Transverse colon (tissue), 4 donors: ENCODE measurements around the gene NDUFS6. TPM values are rescaled to one million over a fixed set of nuclear protein-coding genes. Genes with fewer than 3 reads are reported as not detected.

Experiments
- DNase-seq: peaks from one replicate; pipeline ENCODE4 v3.0.0-alpha.2; 2019
- H3K27ac ChIP-seq, 4 donors: fragments of 200-600 bp; sonication (generic); 2 replicates each; pipeline ENCODE4 v1.5.1; 2016 to 2018; ENCODE audit warnings: inconsistent platforms in 4 of 4
- H3K27me3 ChIP-seq: fragments of 200-600 bp; sonication (generic); 2 replicates; pipeline ENCODE4 v1.5.1; 2017; ENCODE audit warnings: inconsistent platforms
- H3K36me3 ChIP-seq, 4 donors: fragments of 200-600 bp; sonication (generic); 2 replicates each; pipeline ENCODE4 v1.5.1; 2017 to 2019; ENCODE audit warnings: inconsistent platforms in 4 of 4
- H3K4me1 ChIP-seq, 4 donors: fragments of 200-600 bp; sonication (generic); 2 replicates each; pipeline ENCODE4 v1.5.1; 2017 to 2020; ENCODE audit warnings: inconsistent platforms in 4 of 4
- H3K4me3 ChIP-seq, 4 donors: fragments of 200-600 bp; sonication (generic); 1 replicate in 1 of 4; 2 replicates in 3 of 4; pipeline versions ENCODE4 v1.5.1 to v1.6.1; 2017 to 2019; ENCODE audit warnings: inconsistent platforms in 4 of 4
- H3K9me3 ChIP-seq, 2 donors: fragments of 200-600 bp; sonication (generic); 2 replicates each; pipeline ENCODE4 v1.5.1; 2017 to 2019; ENCODE audit warnings: inconsistent platforms in 2 of 2
- EP300 ChIP-seq: sonication (generic); formaldehyde crosslinking; IDR thresholded peaks from one replicate; pipeline ENCODE4 v1.6.1; 2017; ENCODE audit warnings: antibody characterized with exemption, low read depth
- POLR2A ChIP-seq: fragments of 450-650 bp; IDR thresholded peaks from one replicate; pipeline ENCODE4 v1.6.1; 2016; ENCODE audit warnings: antibody characterized with exemption, mild to moderate bottlenecking, moderate library complexity
- POLR2AphosphoS5 ChIP-seq, 3 donors: sonication (generic); formaldehyde crosslinking; IDR thresholded peaks; one replicate each; pipeline ENCODE4 v1.6.1; 2016; ENCODE audit warnings: antibody characterized with exemption in 3 of 3
- WGBS, 2 donors: methylation state at CpG; one replicate each; pipeline ENCODE4 v1.1.5; 2018; ENCODE audit warnings: low coverage in 1 of 2; 5-methylcytosine and 5-hydroxymethylcytosine counted together
- in situ Hi-C, 4 donors: fragments of 200-750 bp; cut with MboI; loops; one replicate each; pipeline versions ENCODE4 v1.15.0 to v1.15.1; 2017; ENCODE audit warnings: low sequenced_read_pairs in 3 of 4, low pct_ligation_motif_present in 1 of 4, low pct_unique_long_range_greater_than_20kb in 1 of 4
- intact Hi-C: fragments of 100-400 bp; cut with DNase I; formaldehyde crosslinking; loops from one replicate; pipeline ENCODE4 v1.15.1; 2023; ENCODE audit warnings: low total_unique reads
- total RNA-seq, 4 donors: library from RNA; depleted of rRNA; stranded (reverse); fragments of >200 nt; gene quantifications; one replicate each; pipeline ENCODE4 v1.1.0, GENCODE V29; 2016
- TF ChIP-seq, protein P1 (sequence below), 5 experiments: fragments of 200-600 bp in 3 of 5; fragments of 450-650 bp in 2 of 5; sonication (generic) in 3 of 5; IDR thresholded peaks; 1 replicate in 2 of 5; 2 replicates in 3 of 5; pipeline ENCODE4 v1.5.1; 2016 to 2017; ENCODE audit warnings: antibody characterized with exemption in 5 of 5, inconsistent platforms in 3 of 5, mild to moderate bottlenecking in 2 of 5, moderate library complexity in 1 of 5

NDUFS6 gene
- total RNA-seq, 4 donors from 2014 or later, result 36.4 to 133 (median 66.4) TPM

DNA sequence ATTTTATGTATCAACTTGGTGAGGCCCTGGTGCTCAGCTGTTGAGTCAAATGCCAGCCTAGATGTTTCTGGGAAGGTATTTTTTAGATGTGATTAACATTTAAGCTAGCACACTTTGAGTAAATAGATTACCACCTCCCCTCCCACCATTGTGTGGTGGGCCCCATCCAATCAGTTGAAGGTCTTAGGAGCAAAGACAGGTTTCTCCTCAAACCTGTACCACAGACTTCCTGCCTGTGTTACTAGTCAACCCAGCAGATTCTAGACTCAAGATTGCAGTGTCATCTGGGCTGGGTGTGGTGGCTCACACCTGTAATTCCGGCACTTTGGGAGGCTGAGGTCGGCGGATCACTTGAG, 35.3 kb upstream of the NDUFS6 start:
- intact Hi-C loops (no loop called here), in situ Hi-C loops (loop anchor here in 2 of 4 donors (25.0 kb wide), 1 partner anchor 246 kb away; no protein-coding TSS in a partner anchor)
- TF ChIP-seq POLR2AphosphoS5 (IDR thresholded peaks at IDR 0.05) (no peak), EP300 (no peak), POLR2A (no peak)
- TF ChIP-seq, protein P1, sequence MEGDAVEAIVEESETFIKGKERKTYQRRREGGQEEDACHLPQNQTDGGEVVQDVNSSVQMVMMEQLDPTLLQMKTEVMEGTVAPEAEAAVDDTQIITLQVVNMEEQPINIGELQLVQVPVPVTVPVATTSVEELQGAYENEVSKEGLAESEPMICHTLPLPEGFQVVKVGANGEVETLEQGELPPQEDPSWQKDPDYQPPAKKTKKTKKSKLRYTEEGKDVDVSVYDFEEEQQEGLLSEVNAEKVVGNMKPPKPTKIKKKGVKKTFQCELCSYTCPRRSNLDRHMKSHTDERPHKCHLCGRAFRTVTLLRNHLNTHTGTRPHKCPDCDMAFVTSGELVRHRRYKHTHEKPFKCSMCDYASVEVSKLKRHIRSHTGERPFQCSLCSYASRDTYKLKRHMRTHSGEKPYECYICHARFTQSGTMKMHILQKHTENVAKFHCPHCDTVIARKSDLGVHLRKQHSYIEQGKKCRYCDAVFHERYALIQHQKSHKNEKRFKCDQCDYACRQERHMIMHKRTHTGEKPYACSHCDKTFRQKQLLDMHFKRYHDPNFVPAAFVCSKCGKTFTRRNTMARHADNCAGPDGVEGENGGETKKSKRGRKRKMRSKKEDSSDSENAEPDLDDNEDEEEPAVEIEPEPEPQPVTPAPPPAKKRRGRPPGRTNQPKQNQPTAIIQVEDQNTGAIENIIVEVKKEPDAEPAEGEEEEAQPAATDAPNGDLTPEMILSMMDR (IDR thresholded peaks at IDR 0.05), result no peak
- peaks cover 20% of the 10 kb centered on the region for H3K27me3 ChIP-seq
- no peak overlapping the region for H3K4me3 ChIP-seq
- WGBS, 2 donors, result 77 to 83% methylated on average over 3 of the region's 3 CpGs
- DNase-seq, result no peak
- H3K9me3 ChIP-seq, result no peaks in the 10 kb centered on the region
- H3K4me1 ChIP-seq, result no peaks in the 10 kb centered on the region
- no peak overlapping the region for H3K27ac ChIP-seq
- no peaks in the 10 kb centered on the region for H3K36me3 ChIP-seq

DNA sequence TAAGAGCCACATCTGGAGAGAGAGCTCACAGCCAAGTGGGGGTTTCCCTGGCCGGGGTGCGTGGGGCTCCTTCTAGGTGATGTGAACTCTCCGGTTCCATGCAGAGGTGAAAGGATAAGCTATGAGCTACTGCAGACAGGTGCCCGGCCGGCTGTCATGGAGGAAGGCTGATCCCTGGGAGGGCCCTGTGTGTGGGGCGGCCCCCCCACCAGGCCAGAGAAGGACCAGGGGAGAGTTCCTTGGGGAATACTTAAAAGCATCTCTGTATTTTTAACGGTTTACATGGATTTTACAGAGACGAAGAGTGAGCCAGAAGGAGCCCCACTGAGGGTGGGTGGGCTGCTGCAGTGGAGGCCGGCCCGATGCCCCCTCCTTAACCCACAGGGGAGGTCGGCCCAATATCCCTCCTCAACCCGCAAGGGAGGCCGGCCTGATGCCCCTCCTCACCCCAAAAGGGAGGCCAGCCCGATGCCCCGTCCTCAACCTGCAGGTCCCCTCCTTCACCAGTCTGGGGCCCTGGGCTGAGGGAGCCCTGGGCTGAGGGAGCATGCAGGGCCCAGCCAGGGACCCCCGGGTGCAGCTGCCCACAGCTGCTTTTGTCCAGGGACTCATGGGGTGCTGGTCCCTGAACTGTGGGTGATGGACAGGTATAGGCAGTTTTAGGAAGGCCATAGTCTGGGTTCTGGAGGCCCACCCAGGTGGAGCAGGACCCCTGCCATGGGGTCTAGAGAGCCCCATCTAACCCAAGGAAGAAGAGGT, 33.5 kb upstream of the NDUFS6 start:
- Histone ChIP-seq H3K9me3 (no peaks in the 10 kb centered on the region), H3K27me3 (peaks cover 20% of the 10 kb centered on the region), H3K27ac (no peak overlapping the region), H3K4me3 (no peak overlapping the region), H3K36me3 (no peaks in the 10 kb centered on the region), H3K4me1 (no peaks in the 10 kb centered on the region)
- intact Hi-C loops (no loop called here), in situ Hi-C loops (loop anchor here in 2 of 4 donors (25.0 kb wide), 1 partner anchor 245 kb away; no protein-coding TSS in a partner anchor)
- DNase-seq, result no peak
- no peak for TF ChIP-seq POLR2AphosphoS5 (IDR thresholded peaks at IDR 0.05)
- no peak for TF ChIP-seq POLR2A
- no peak for TF ChIP-seq EP300
- TF ChIP-seq, protein P1 (IDR thresholded peaks at IDR 0.05), result no peak
- 70 to 75% methylated on average over 2 to 16 of the region's 16 CpGs for WGBS, 2 donors

DNA sequence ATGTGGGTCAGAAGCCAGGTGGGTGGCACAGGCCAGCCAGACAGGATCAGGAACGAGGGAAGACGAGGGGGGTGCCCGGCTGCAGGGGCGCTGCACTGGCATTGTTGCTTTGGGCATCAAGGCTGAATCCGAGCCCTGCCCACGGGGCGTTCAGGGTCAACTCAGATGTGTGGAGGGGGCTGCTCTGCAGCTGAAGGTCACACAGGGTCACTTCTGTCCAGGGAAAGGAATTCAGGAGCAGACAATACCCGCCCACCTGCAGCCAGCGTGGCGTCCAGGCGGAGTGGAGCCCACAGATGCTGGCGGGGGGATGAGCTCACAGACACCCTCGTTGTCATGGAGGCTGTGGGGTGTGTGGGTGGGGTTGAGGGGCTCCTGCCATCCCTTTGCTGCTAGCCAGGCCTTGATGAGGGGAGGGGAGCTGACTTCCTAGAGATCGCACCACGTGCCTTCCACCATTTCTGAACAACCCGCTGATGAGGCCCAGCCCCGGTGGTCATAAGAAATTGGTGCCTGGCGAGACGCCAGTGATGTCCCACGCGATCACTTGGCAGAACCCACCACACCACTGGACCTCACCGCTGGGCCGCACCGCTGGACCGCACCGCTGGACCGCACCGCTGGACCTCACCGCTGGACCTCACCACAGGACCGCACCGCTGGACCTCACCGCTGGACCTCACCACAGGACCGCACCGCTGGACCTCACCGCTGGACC, 32.8 kb upstream of the NDUFS6 start:
- H3K27me3 ChIP-seq, result peaks cover 13% of the 10 kb centered on the region
- DNase-seq, result no peak
- intact Hi-C loops, result no loop called here
- H3K4me3 ChIP-seq, result no peak overlapping the region
- no peaks in the 10 kb centered on the region for H3K4me1 ChIP-seq
- H3K9me3 ChIP-seq, result no peaks in the 10 kb centered on the region
- no peak overlapping the region for H3K27ac ChIP-seq
- WGBS, 2 donors, result 88% methylated on average over 27 of the region's 35 CpGs; no CpG with 5 or more reads in 1 of the 2 donors
- in situ Hi-C loops, result loop anchor here in 2 of 4 donors (25.0 kb wide), 1 partner anchor 244 kb away; no protein-coding TSS in a partner anchor
- H3K36me3 ChIP-seq, result no peaks in the 10 kb centered on the region
- TF ChIP-seq EP300 (no peak), POLR2A (no peak), POLR2AphosphoS5 (IDR thresholded peaks at IDR 0.05) (no peak)
- TF ChIP-seq, protein P1 (IDR thresholded peaks at IDR 0.05), result no peak

GRCh38 chr5:1769017-1769640, 32.1 kb upstream of the NDUFS6 start:
- no peak overlapping the region for H3K4me3 ChIP-seq
- H3K27ac ChIP-seq, result no peak overlapping the region
- H3K27me3 ChIP-seq, result peaks cover 13% of the 10 kb centered on the region
- in situ Hi-C loops, result loop anchor here in 2 of 4 donors (25.0 kb wide), 1 partner anchor 243 kb away; no protein-coding TSS in a partner anchor
- no peaks in the 10 kb centered on the region for H3K4me1 ChIP-seq
- H3K9me3 ChIP-seq, result no peaks in the 10 kb centered on the region
- no peaks in the 10 kb centered on the region for H3K36me3 ChIP-seq
- no peak for DNase-seq
- 60 to 96% methylated on average over 2 to 17 of the region's 54 CpGs for WGBS, 2 donors
- TF ChIP-seq, protein P1 (IDR thresholded peaks at IDR 0.05), result no peak
- TF ChIP-seq POLR2AphosphoS5 (IDR thresholded peaks at IDR 0.05) (no peak), POLR2A (no peak), EP300 (no peak)
- intact Hi-C loops, result no loop called here
